SK-N-SH treated with all-trans-retinoic acid at 6 μM for 48 hours (cell line): ENCODE data around the gene TFR2.
A peak's percentile ranks its signal among the peaks of the same experiment; 100 is the strongest.

Source experiments
- ATAC-seq: fragments of 200-7000 bp; cut with Tn5 transposase; 3 replicates; pipeline ENCODE4 v1.9.1; 2020; ENCODE audit warnings: mild to moderate bottlenecking, moderate library complexity
- ARNTL ChIP-seq: fragments of 450-650 bp; formaldehyde crosslinking; IDR thresholded peaks from 2 replicates; pipeline ENCODE4 v1.5.0; 2020; ENCODE audit warnings: low read depth, mild to moderate bottlenecking, moderate library complexity, borderline replicate concordance
- BACH2 ChIP-seq: fragments of 250-450 bp; sonication (Bioruptor Pico); IDR thresholded peaks from 2 replicates; pipeline ENCODE4 v1.9.0; 2021; ENCODE audit warnings: mild to moderate bottlenecking, borderline replicate concordance
- CREB5 ChIP-seq: fragments of 250-450 bp; sonication (Bioruptor Pico); IDR thresholded peaks from 2 replicates; pipeline ENCODE4 v1.5.1; 2020; ENCODE audit warnings: low read depth, mild to moderate bottlenecking, moderate library complexity
- CSDC2 ChIP-seq: fragments of 250-450 bp; sonication (Bioruptor Pico); IDR thresholded peaks from 2 replicates; pipeline ENCODE4 v1.5.0; 2020; ENCODE audit warnings: mild to moderate bottlenecking, moderate library complexity
- CSRNP3 ChIP-seq: fragments of 250-450 bp; sonication (Bioruptor Pico); IDR thresholded peaks from 2 replicates; pipeline ENCODE4 v1.5.1; 2021; ENCODE audit warnings: mild to moderate bottlenecking, moderate library complexity
- ESRRG ChIP-seq: fragments of 250-450 bp; sonication (Bioruptor Pico); IDR thresholded peaks from 2 replicates; pipeline ENCODE4 v1.6.1; 2021; ENCODE audit warnings: mild to moderate bottlenecking
- GLIS3 ChIP-seq: fragments of 250-450 bp; sonication (Bioruptor Pico); IDR thresholded peaks from 2 replicates; pipeline ENCODE4 v1.5.0; 2020; ENCODE audit warnings: mild to moderate bottlenecking, moderate library complexity
- ISL1 ChIP-seq: fragments of 250-450 bp; sonication (Bioruptor Pico); IDR thresholded peaks from 2 replicates; pipeline ENCODE4 v2.1.2; 2022; ENCODE audit warnings: mild to moderate bottlenecking, moderate library complexity
- OSR1 ChIP-seq: fragments of 250-450 bp; sonication (Bioruptor Pico); IDR thresholded peaks from 2 replicates; pipeline ENCODE4 v1.8.0; 2022; ENCODE audit warnings: moderate library complexity, mild to moderate bottlenecking, inconsistent platforms
- PATZ1 ChIP-seq: fragments of 250-450 bp; sonication (Bioruptor Pico); IDR thresholded peaks from 2 replicates; pipeline ENCODE4 v1.8.0; 2020; ENCODE audit warnings: mild to moderate bottlenecking, moderate library complexity, borderline replicate concordance
- POU6F1 ChIP-seq: fragments of 250-450 bp; sonication (Bioruptor Pico); IDR thresholded peaks from 2 replicates; pipeline ENCODE4 v1.8.0; 2021; ENCODE audit warnings: low read depth, mild to moderate bottlenecking, moderate library complexity, borderline replicate concordance
- PPARA ChIP-seq: fragments of 250-450 bp; sonication (Bioruptor Pico); IDR thresholded peaks from 2 replicates; pipeline ENCODE4 v1.5.0; 2020; ENCODE audit warnings: mild to moderate bottlenecking, borderline replicate concordance
- RARB ChIP-seq: fragments of 250-450 bp; sonication (Bioruptor Pico); IDR thresholded peaks from 2 replicates; pipeline ENCODE4 v1.8.0; 2021; ENCODE audit warnings: mild to moderate bottlenecking, moderate library complexity
- SNAI2 ChIP-seq: fragments of 250-450 bp; sonication (Bioruptor Pico); IDR thresholded peaks from 2 replicates; pipeline ENCODE4 v1.5.0; 2020; ENCODE audit warnings: mild to moderate bottlenecking, moderate library complexity
- TCF4 ChIP-seq: fragments of 250-450 bp; sonication (Bioruptor Pico); IDR thresholded peaks from 2 replicates; pipeline ENCODE4 v1.8.0; 2021; ENCODE audit warnings: mild to moderate bottlenecking, moderate library complexity, borderline replicate concordance
- TSHZ2 ChIP-seq: fragments of 250-450 bp; sonication (Bioruptor Pico); IDR thresholded peaks from 2 replicates; pipeline ENCODE4 v1.5.0; 2020; ENCODE audit warnings: mild to moderate bottlenecking, moderate library complexity
- ZC3H10 ChIP-seq: fragments of 250-450 bp; sonication (Bioruptor Pico); IDR thresholded peaks from 2 replicates; pipeline ENCODE4 v1.5.1; 2021; ENCODE audit warnings: mild to moderate bottlenecking, moderate library complexity
- ZFP3 ChIP-seq: fragments of 250-450 bp; sonication (Bioruptor Pico); IDR thresholded peaks from 2 replicates; pipeline ENCODE4 v1.5.0; 2020; ENCODE audit warnings: mild to moderate bottlenecking, moderate library complexity
- ZFP30 ChIP-seq: fragments of 450-650 bp; formaldehyde crosslinking; IDR thresholded peaks from 2 replicates; pipeline ENCODE4 v1.5.0; 2022; ENCODE audit warnings: mild to moderate bottlenecking, moderate library complexity
- ZNF565 ChIP-seq: fragments of 450-650 bp; formaldehyde crosslinking; conservative IDR thresholded peaks from 2 replicates; pipeline ENCODE4 v1.5.0; 2020; ENCODE audit warnings: low read depth, mild to moderate bottlenecking, moderate library complexity
- ZNF70 ChIP-seq: fragments of 450-650 bp; formaldehyde crosslinking; IDR thresholded peaks from 2 replicates; pipeline ENCODE4 v1.5.0; 2020; ENCODE audit warnings: mild to moderate bottlenecking, moderate library complexity
- ZNF8 ChIP-seq: fragments of 450-650 bp; formaldehyde crosslinking; IDR thresholded peaks from 2 replicates; pipeline ENCODE4 v1.5.0; 2020; ENCODE audit warnings: mild to moderate bottlenecking, moderate library complexity

The TFR2 gene

GRCh38 chr7:100586266-100587025 is 54.9 kb downstream of the TFR2 start, which contains the start of gene FBXO24:
TSS of gene FBXO24 (plus strand) at chr7:100586328. CDS start at chr7:100586626, 298 bp downstream.
- ATAC-seq = peak; percentile 95
- no peak for TF ChIP-seq ESRRG
- no peak for TF ChIP-seq GLIS3 (CRISPR knock-in tag)
- no peak for TF ChIP-seq ZNF70 (CRISPR knock-in tag)
- no peak for TF ChIP-seq TSHZ2
- no peak for TF ChIP-seq ZFP3 (CRISPR knock-in tag)
- TF ChIP-seq RARB = no peak
- TF ChIP-seq ZC3H10 (CRISPR knock-in tag) = no peak
- no peak for TF ChIP-seq PATZ1 (CRISPR knock-in tag)
- TF ChIP-seq OSR1 (CRISPR knock-in tag) = no peak
- TF ChIP-seq TCF4 = no peak
- TF ChIP-seq ZNF8 (CRISPR knock-in tag) = no peak
- no peak for TF ChIP-seq CSRNP3 (CRISPR knock-in tag)
- TF ChIP-seq ISL1 (CRISPR knock-in tag) = no peak

- TF ChIP-seq OSR1 (CRISPR knock-in tag) (no peak), CSRNP3 (CRISPR knock-in tag) (no peak), ZFP30 (CRISPR knock-in tag) (no peak), SNAI2 (CRISPR knock-in tag) (no peak), TCF4 (no peak), CSDC2 (CRISPR knock-in tag) (no peak), POU6F1 (CRISPR knock-in tag) (no peak), BACH2 (no peak), ESRRG (peak; percentile 80; the same call in 1 of the 2 replicates), ARNTL (CRISPR knock-in tag) (no peak), ISL1 (CRISPR knock-in tag) (no peak), GLIS3 (CRISPR knock-in tag) (0 out of 2 replicates have a peak, but pooled peaks have one; percentile 43), TSHZ2 (0 out of 2 replicates have a peak, but pooled peaks have one; percentile 31), ZNF70 (CRISPR knock-in tag) (no peak; the same call in 1 of the 2 replicates), ZNF565 (no peak; the same call in 1 of the 2 replicates), PPARA (CRISPR knock-in tag) (no peak), CREB5 (CRISPR knock-in tag) (no peak)
- peak; percentile 26 for ATAC-seq
These were observed 55.7 kb downstream of the TFR2 start, which contains the start of gene LRCH4 for GRCh38 chr7:100585511-100586265. TSS of gene LRCH4 (minus strand) at chr7:100586129. CDS start at chr7:100586100, 29 bp downstream.
